Inflammatory macrophage (primary cell): ENCODE data around the gene CHRM4.
A peak's percentile ranks its signal among the peaks of the same experiment; 100 is the strongest.

Experiments
- DNase-seq, 2 donors: peaks; one replicate each; pipeline ENCODE4 v3.0.0-alpha.2; 2020 to 2022
- total RNA-seq, 18 experiments: gene quantifications; one replicate each; lab custom pipeline; 2026; ENCODE audit warnings: mixed read lengths in 6 of 18, inconsistent platforms in 2 of 18; lab: John Stamatoyannopoulos, UW

CHRM4 gene
- total RNA-seq: 0 to 0.27 (median 0.08) reads per million in 18 experiments

GRCh38 chr11:46391578-46392420, at the start of gene CHRM4:
CHRM4 (minus strand) TSS chr11:46391776; CDS start chr11:46386557, 5,219 bp downstream.
- DNase-seq: peak in 1 of 2 donors; percentile 33

GRCh38 chr11:46438211-46438610, 46.6 kb upstream of the CHRM4 start:
- no peak for DNase-seq

- DNase-seq: no peak
These were observed 45.6 kb upstream of the CHRM4 start for GRCh38 chr11:46437122-46437689.

GRCh38 chr11:46436113-46436512, 44.5 kb upstream of the CHRM4 start:
- DNase-seq: no peak

GRCh38 chr11:46435679-46436078, 44.1 kb upstream of the CHRM4 start:
- no peak for DNase-seq

GRCh38 chr11:46431211-46431610, 39.6 kb upstream of the CHRM4 start:
- DNase-seq: no peak

GRCh38 chr11:46429717-46430116, 38.1 kb upstream of the CHRM4 start:
- no peak for DNase-seq

- DNase-seq: no peak
These were observed 35.8 kb upstream of the CHRM4 start for GRCh38 chr11:46427364-46427763.

GRCh38 chr11:46426233-46426991, 34.8 kb upstream of the CHRM4 start:
- DNase-seq: no peak

- no peak for DNase-seq
These were observed 31.0 kb upstream of the CHRM4 start for GRCh38 chr11:46422588-46422987.

GRCh38 chr11:46421257-46421880, 29.8 kb upstream of the CHRM4 start:
- no peak for DNase-seq

GRCh38 chr11:46420513-46420912, 28.9 kb upstream of the CHRM4 start:
- DNase-seq: no peak

GRCh38 chr11:46418751-46419150, 27.2 kb upstream of the CHRM4 start:
- no peak for DNase-seq

- DNase-seq: no peak
These were observed 26.1 kb upstream of the CHRM4 start for GRCh38 chr11:46417711-46418110.

- DNase-seq: no peak
These were observed 23.3 kb upstream of the CHRM4 start for GRCh38 chr11:46414879-46415278.

- DNase-seq: no peak
These were observed 22.9 kb upstream of the CHRM4 start for GRCh38 chr11:46414466-46414796.

GRCh38 chr11:46413760-46414465, 22.3 kb upstream of the CHRM4 start:
- no peak for DNase-seq

GRCh38 chr11:46410021-46410420, 18.4 kb upstream of the CHRM4 start:
- DNase-seq: no peak

GRCh38 chr11:46408407-46408986, 16.9 kb upstream of the CHRM4 start:
- DNase-seq: no peak

GRCh38 chr11:46407635-46408034, 16.1 kb upstream of the CHRM4 start:
- DNase-seq: no peak

GRCh38 chr11:46404476-46405017, 13.0 kb upstream of the CHRM4 start:
- no peak for DNase-seq
